ENCODE results near the gene TMC4. TPM values are rescaled to one million over a fixed set of nuclear protein-coding genes. Genes with fewer than 3 reads are reported as not detected.
"Not testable (repeated sequence)": the region's sequence is repeated elsewhere in the genome, so short reads cannot be mapped to it uniquely, and the experiment has no call there.

TMC4 gene
- total RNA-seq, 1 experiment from 2014 or later, result 38.9 TPM

DNA sequence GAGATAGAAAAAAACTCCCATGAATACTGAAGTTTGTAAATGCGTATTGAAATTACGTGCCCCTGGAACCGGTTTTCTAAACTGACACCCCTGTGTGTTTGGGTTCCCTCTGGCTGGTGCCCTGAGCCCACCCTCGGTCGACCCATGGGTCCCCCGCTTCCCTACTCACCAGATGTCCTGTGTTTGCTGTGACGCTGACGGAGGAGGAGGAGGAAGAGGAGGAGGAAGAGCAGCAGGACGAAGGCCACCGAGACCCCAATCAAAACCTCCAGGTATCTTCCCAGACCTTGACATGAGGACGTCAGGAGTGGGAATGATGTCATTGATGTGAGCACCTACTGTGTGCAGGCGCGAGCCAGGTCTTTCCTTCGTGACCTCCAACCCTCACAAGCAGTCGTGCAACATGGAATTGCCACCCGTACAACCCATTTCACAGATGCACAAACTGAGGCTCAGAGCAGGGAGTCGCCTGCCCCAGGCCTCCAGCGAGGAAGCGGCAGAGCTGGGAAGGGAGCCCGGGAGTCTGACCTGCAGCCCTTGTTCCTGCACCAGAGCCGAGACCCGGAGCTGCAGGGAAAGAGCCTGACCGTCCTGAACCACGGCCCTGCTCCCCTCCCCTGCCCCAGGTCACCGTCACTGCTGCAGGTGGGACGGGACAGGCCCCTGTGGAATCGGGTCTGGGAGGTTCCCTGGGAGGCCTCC is 46.2 kb upstream of the TMC4 start:
- no peaks in the 10 kb centered on the region for H3K4me1 Mint-ChIP-seq (ENCODE audit: low read depth, unreplicated experiment)
- ChIA-PET CTCF (no interaction called here), POLR2A (no interaction called here)
- H3K36me3 Mint-ChIP-seq (ENCODE audit: insufficient read depth, unreplicated experiment), result peaks cover 46% of the 10 kb centered on the region
- no peak overlapping the region for H3K27ac Mint-ChIP-seq (ENCODE audit: unreplicated experiment)
- no peaks in the 10 kb centered on the region for H3K27me3 Mint-ChIP-seq (ENCODE audit: insufficient read depth, unreplicated experiment)
- H3K27me3 ChIP-seq (replicated peaks; ENCODE audit: control insufficient read depth, insufficient read depth, low read length), result no peaks in the 10 kb centered on the region
- H3K9me3 ChIP-seq, result no peaks in the 10 kb centered on the region
- no peaks in the 10 kb centered on the region for H3K9me3 Mint-ChIP-seq (ENCODE audit: unreplicated experiment)
- no TSS peak for BruUV-seq (replicated peaks)
- intact Hi-C loops (cut with micrococcal nuclease; ENCODE audit: unreplicated experiment), result no loop called here
- no peak overlapping the region for H3K4me3 ChIP-seq (ENCODE audit: low read depth, low read length)
- H3K36me3 ChIP-seq (ENCODE audit: control insufficient read depth, insufficient read depth, low read length), result no peaks in the 10 kb centered on the region
- peak in 1 of 2 experiments; percentile 17 for DNase-seq
- no peaks in the 10 kb centered on the region for H3K4me1 ChIP-seq
- H3K4me3 Mint-ChIP-seq (ENCODE audit: unreplicated experiment), result no peak overlapping the region
- TF ChIP-seq CTCF (IDR thresholded peaks at IDR 0.05; ENCODE audit: insufficient read depth in 1 of 2, low read depth in 1 of 2, low read length in 1 of 2, severe bottlenecking in 1 of 2, unreplicated experiment in 1 of 2), result no peak

DNA sequence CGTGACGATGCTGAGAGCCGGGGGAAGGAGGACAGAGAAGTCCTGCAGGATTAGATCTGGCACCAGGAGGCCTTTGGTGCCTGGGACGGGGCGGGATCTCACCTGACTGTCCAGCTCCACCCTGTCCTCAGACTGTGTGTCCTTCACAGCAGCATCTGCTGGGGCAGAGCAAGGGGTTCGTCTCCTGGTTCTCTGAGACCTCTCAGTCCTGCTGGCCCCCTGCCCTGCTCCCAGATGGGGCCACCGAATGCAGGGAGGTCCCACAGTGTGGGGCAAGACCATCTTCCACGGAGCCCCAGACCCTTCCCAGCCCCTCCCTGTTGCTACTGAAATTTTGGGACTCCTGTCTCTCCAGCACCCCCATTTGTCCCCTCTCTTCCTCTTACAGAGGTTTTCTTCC is 45.3 kb upstream of the TMC4 start:
- no peaks in the 10 kb centered on the region for H3K4me1 Mint-ChIP-seq (ENCODE audit: low read depth, unreplicated experiment)
- no peaks in the 10 kb centered on the region for H3K36me3 ChIP-seq (ENCODE audit: control insufficient read depth, insufficient read depth, low read length)
- H3K4me1 ChIP-seq, result no peaks in the 10 kb centered on the region
- intact Hi-C loops (cut with micrococcal nuclease; ENCODE audit: unreplicated experiment), result no loop called here
- POLR2A ChIA-PET, result no interaction called here
- peaks cover 48% of the 10 kb centered on the region for H3K36me3 Mint-ChIP-seq (ENCODE audit: insufficient read depth, unreplicated experiment)
- H3K27me3 ChIP-seq (replicated peaks; ENCODE audit: control insufficient read depth, insufficient read depth, low read length), result no peaks in the 10 kb centered on the region
- no peak overlapping the region for H3K4me3 Mint-ChIP-seq (ENCODE audit: unreplicated experiment)
- H3K9me3 Mint-ChIP-seq (ENCODE audit: unreplicated experiment), result no peaks in the 10 kb centered on the region
- DNase-seq, result no peak
- H3K27ac Mint-ChIP-seq (ENCODE audit: unreplicated experiment), result no peak overlapping the region
- no peak overlapping the region for H3K4me3 ChIP-seq (ENCODE audit: low read depth, low read length)
- CTCF ChIA-PET, result no interaction called here
- no TSS peak for BruUV-seq (replicated peaks)
- no peaks in the 10 kb centered on the region for H3K27me3 Mint-ChIP-seq (ENCODE audit: insufficient read depth, unreplicated experiment)
- TF ChIP-seq CTCF (IDR thresholded peaks at IDR 0.05; ENCODE audit: insufficient read depth in 1 of 2, low read depth in 1 of 2, low read length in 1 of 2, severe bottlenecking in 1 of 2, unreplicated experiment in 1 of 2), result no peak
- H3K9me3 ChIP-seq, result no peaks in the 10 kb centered on the region

DNA sequence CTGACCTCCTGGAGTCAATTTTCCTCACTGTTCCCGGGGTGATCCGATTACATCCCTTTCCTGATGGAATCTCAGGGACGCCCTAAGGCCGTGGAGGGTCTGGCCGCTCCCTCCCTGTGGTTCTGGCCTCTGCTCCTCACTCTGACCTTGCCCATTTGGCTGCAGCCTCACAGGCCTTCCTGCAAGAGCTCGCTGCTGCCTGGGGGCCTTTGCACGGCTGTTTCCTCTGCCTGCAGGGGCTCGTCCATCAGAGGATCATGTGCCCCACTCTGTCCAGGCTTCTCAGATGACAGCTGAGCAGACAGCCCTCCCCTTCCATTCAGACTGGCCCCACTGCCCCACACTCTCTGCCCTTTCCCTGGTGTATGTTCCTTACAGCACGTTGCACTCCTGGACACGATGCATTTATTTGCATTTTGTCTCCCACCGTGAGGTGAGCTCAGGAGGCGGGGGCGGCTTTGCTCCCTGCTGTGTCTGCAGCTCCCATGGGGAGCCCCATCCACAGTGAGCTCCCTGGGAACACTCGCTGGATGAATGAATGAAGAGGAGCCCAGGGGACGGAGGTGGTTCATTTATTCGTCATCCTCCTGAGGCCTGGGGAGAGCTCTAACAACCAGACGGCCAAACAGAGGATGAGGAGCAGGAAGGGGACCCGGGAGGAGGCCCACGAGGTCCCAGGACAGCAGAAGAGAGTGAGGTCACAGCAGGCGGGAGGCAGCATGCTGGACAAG is 44.7 kb upstream of the TMC4 start:
- H3K4me3 ChIP-seq (ENCODE audit: low read depth, low read length); H3K9me3 ChIP-seq; DNase-seq; H3K4me1 ChIP-seq; H3K9me3 Mint-ChIP-seq (ENCODE audit: unreplicated experiment); intact Hi-C loops (cut with micrococcal nuclease; ENCODE audit: unreplicated experiment); POLR2A ChIA-PET; H3K36me3 ChIP-seq (ENCODE audit: control insufficient read depth, insufficient read depth, low read length); BruUV-seq (replicated peaks); CTCF ChIA-PET; H3K27me3 Mint-ChIP-seq (ENCODE audit: insufficient read depth, unreplicated experiment); H3K4me1 Mint-ChIP-seq (ENCODE audit: low read depth, unreplicated experiment); H3K27ac Mint-ChIP-seq (ENCODE audit: unreplicated experiment); H3K27me3 ChIP-seq (replicated peaks; ENCODE audit: control insufficient read depth, insufficient read depth, low read length); H3K4me3 Mint-ChIP-seq (ENCODE audit: unreplicated experiment): not testable (repeated sequence)
- peaks cover 51% of the 10 kb centered on the region for H3K36me3 Mint-ChIP-seq (ENCODE audit: insufficient read depth, unreplicated experiment)
